ENCODE results near the gene ABCC8. TPM values are rescaled to one million over a fixed set of nuclear protein-coding genes. Genes with fewer than 3 reads are reported as not detected.

Gene ABCC8
- polyA plus RNA-seq, 3 donors: not detected

DNA sequence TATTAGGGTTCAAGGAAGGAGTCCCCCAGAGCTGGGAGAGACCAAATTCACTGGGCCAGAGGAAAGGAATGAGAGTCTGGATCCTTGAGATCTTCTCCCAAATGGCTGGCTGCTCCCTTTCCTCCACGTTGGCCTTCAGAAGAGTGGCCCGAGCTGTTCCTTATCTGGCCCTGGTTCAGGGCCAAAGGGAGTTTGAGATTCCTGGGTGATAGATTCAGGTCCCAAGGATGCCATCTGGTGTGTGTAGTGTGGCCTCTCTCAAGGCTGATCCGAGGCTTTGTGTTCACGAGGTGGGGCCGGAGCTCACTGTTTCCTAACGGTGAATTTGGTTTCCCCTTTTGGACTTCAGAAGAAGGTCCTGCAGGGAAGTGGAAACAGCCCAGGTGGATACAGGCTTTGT is 17.4 kb upstream of the ABCC8 start:
- Histone ChIP-seq H3K4me2 (replicated peaks; ENCODE audit: extremely low read depth, low read length, poor library complexity, severe bottlenecking) (no peak overlapping the region), H3K27ac (ENCODE audit: low read depth in 1 of 2, low read length in 2 of 2) (no peak overlapping the region), H3K27me3 (ENCODE audit: control insufficient read depth in 2 of 2, insufficient read depth in 2 of 2, low read length in 2 of 2) (no peaks in the 10 kb centered on the region), H3K36me3 (replicated peaks in 1 of 2; ENCODE audit: control insufficient read depth in 1 of 2, insufficient read depth in 2 of 2, low read length in 2 of 2) (no peaks in the 10 kb centered on the region), H3K4me1 (ENCODE audit: control insufficient read depth in 1 of 2, insufficient read depth in 2 of 2, low read length in 2 of 2) (no peaks in the 10 kb centered on the region), H3K79me2 (ENCODE audit: insufficient read depth, low read length) (no peaks in the 10 kb centered on the region), H2AFZ (ENCODE audit: insufficient read depth, low read depth, low read length, poor library complexity, severe bottlenecking) (no peak overlapping the region), H3K4me3 (replicated peaks in 1 of 3; ENCODE audit: low read depth in 2 of 3, low read length in 3 of 3) (no peak overlapping the region), H4K20me1 (ENCODE audit: insufficient read depth, low read length) (no peaks in the 10 kb centered on the region), H3K9me3 (replicated peaks in 1 of 2; ENCODE audit: control insufficient read depth in 1 of 2, insufficient read depth in 1 of 2, low read length in 2 of 2) (no peaks in the 10 kb centered on the region), H3K9ac (ENCODE audit: insufficient read depth, low read length, poor library complexity, severe bottlenecking) (no peak overlapping the region)
- Mint-ChIP-seq H3K9me3 (no peaks in the 10 kb centered on the region), H3K4me1 (peaks cover 2% of the 10 kb centered on the region), H3K27me3 (ENCODE audit: low read depth in 3 of 3) (peaks cover 2 to 7% (median 4%) of the 10 kb centered on the region in 3 donors), H3K27ac (no peak overlapping the region), H3K4me3 (no peak overlapping the region), H3K36me3 (no peaks in the 10 kb centered on the region)
- TF ChIP-seq, protein P1, sequence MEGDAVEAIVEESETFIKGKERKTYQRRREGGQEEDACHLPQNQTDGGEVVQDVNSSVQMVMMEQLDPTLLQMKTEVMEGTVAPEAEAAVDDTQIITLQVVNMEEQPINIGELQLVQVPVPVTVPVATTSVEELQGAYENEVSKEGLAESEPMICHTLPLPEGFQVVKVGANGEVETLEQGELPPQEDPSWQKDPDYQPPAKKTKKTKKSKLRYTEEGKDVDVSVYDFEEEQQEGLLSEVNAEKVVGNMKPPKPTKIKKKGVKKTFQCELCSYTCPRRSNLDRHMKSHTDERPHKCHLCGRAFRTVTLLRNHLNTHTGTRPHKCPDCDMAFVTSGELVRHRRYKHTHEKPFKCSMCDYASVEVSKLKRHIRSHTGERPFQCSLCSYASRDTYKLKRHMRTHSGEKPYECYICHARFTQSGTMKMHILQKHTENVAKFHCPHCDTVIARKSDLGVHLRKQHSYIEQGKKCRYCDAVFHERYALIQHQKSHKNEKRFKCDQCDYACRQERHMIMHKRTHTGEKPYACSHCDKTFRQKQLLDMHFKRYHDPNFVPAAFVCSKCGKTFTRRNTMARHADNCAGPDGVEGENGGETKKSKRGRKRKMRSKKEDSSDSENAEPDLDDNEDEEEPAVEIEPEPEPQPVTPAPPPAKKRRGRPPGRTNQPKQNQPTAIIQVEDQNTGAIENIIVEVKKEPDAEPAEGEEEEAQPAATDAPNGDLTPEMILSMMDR (IDR thresholded peaks at IDR 0.05): no peak
- intact Hi-C loops (cut with micrococcal nuclease): no loop called here
- 79% methylated on average over 6 of the region's 6 CpGs for WGBS (ENCODE audit: insufficient coverage)
- DNase-seq: no peak

DNA sequence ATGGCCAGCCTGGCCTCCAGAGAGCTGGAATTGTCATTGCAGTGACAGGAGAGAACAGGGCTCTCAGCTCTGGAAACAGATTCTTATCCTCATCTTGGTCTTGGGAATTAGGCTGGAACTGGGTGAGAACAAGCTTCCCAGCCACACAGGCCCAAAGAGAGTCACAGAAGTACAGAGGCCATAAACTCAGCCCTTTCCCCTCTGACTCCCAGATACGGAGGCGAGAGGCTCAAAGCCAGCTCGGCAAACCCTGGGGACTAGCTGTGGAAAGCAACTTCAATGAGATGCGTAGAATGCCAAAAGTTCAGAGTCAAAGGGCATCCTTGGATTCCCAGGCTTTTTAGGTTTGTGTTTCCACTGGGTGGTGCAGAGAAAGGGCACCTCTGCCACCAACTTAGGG is 14.3 kb upstream of the ABCC8 start:
- no peaks in the 10 kb centered on the region for H3K36me3 Mint-ChIP-seq
- no peaks in the 10 kb centered on the region for H3K9me3 ChIP-seq (replicated peaks in 1 of 2; ENCODE audit: control insufficient read depth in 1 of 2, insufficient read depth in 1 of 2, low read length in 2 of 2)
- H3K27me3 Mint-ChIP-seq (ENCODE audit: low read depth in 3 of 3): peaks cover 3 to 4% (median 3%) of the 10 kb centered on the region in 3 donors

More for the DNA sequence above, 14.3 kb upstream of the ABCC8 start:
- Histone ChIP-seq H4K20me1 (ENCODE audit: insufficient read depth, low read length) (no peaks in the 10 kb centered on the region), H3K4me1 (ENCODE audit: control insufficient read depth in 1 of 2, insufficient read depth in 2 of 2, low read length in 2 of 2) (no peaks in the 10 kb centered on the region), H3K27ac (ENCODE audit: low read depth in 1 of 2, low read length in 2 of 2) (no peak overlapping the region), H2AFZ (ENCODE audit: insufficient read depth, low read depth, low read length, poor library complexity, severe bottlenecking) (no peak overlapping the region), H3K36me3 (replicated peaks in 1 of 2; ENCODE audit: control insufficient read depth in 1 of 2, insufficient read depth in 2 of 2, low read length in 2 of 2) (no peaks in the 10 kb centered on the region), H3K27me3 (ENCODE audit: control insufficient read depth in 2 of 2, insufficient read depth in 2 of 2, low read length in 2 of 2) (no peaks in the 10 kb centered on the region), H3K4me2 (replicated peaks; ENCODE audit: extremely low read depth, low read length, poor library complexity, severe bottlenecking) (no peak overlapping the region), H3K79me2 (ENCODE audit: insufficient read depth, low read length) (no peaks in the 10 kb centered on the region), H3K9ac (ENCODE audit: insufficient read depth, low read length, poor library complexity, severe bottlenecking) (no peak overlapping the region), H3K4me3 (replicated peaks in 1 of 3; ENCODE audit: low read depth in 2 of 3, low read length in 3 of 3) (no peak overlapping the region)
- no peaks in the 10 kb centered on the region for H3K9me3 Mint-ChIP-seq
- 96% methylated on average over 3 of the region's 4 CpGs for WGBS (ENCODE audit: insufficient coverage)
- H3K4me3 Mint-ChIP-seq: no peak overlapping the region
- no peak for DNase-seq
- intact Hi-C loops (cut with micrococcal nuclease): no loop called here
- H3K27ac Mint-ChIP-seq: no peak overlapping the region
- no peaks in the 10 kb centered on the region for H3K4me1 Mint-ChIP-seq
- TF ChIP-seq, protein P1 (IDR thresholded peaks at IDR 0.05): no peak

All from CD14-positive monocyte (primary cell).